GM12874 (cell line): ENCODE results near the gene ART1.

ENCODE experiments used
- CTCF ChIP-seq: IDR thresholded peaks from 2 replicates; pipeline ENCODE4 v1.5.1; 2011; ENCODE audit warnings: low read depth, mild to moderate bottlenecking, control low read depth, low read length, moderate library complexity; ENCODE audit not compliant: insufficient read depth

The ART1 gene

GRCh38 chr11:3638513-3638912 is 6.4 kb upstream of the ART1 start:
- TF ChIP-seq CTCF: no peak

GRCh38 chr11:3639841-3640240 is 5.1 kb upstream of the ART1 start:
- no peak for TF ChIP-seq CTCF

- no peak for TF ChIP-seq CTCF
Measured at GRCh38 chr11:3641191-3641590, 3.7 kb upstream of the ART1 start.

GRCh38 chr11:3641701-3642070 is 3.2 kb upstream of the ART1 start, which contains the start of gene ART5:
TSS of gene ART5 (minus strand) at chr11:3641992. CDS start at chr11:3641862, 130 bp downstream.
- TF ChIP-seq CTCF: no peak

- TF ChIP-seq CTCF: no peak
Measured at GRCh38 chr11:3642071-3642951, 2.6 kb upstream of the ART1 start.

GRCh38 chr11:3645552-3645951 is 624 bp downstream of the ART1 start:
- no peak for TF ChIP-seq CTCF

- TF ChIP-seq CTCF: no peak
Measured at GRCh38 chr11:3655547-3655946, 10.6 kb downstream of the ART1 start.
